ENCODE data around the gene COG8. TPM values are rescaled to one million over a fixed set of nuclear protein-coding genes. Genes with fewer than 3 reads are reported as not detected.

Gene COG8, protein sequence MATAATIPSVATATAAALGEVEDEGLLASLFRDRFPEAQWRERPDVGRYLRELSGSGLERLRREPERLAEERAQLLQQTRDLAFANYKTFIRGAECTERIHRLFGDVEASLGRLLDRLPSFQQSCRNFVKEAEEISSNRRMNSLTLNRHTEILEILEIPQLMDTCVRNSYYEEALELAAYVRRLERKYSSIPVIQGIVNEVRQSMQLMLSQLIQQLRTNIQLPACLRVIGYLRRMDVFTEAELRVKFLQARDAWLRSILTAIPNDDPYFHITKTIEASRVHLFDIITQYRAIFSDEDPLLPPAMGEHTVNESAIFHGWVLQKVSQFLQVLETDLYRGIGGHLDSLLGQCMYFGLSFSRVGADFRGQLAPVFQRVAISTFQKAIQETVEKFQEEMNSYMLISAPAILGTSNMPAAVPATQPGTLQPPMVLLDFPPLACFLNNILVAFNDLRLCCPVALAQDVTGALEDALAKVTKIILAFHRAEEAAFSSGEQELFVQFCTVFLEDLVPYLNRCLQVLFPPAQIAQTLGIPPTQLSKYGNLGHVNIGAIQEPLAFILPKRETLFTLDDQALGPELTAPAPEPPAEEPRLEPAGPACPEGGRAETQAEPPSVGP
- 19.0 to 28.0 TPM (median 27.3 TPM) in 5 replicates for total RNA-seq (2022; extraction: Qiagen RNA extraction)

DNA sequence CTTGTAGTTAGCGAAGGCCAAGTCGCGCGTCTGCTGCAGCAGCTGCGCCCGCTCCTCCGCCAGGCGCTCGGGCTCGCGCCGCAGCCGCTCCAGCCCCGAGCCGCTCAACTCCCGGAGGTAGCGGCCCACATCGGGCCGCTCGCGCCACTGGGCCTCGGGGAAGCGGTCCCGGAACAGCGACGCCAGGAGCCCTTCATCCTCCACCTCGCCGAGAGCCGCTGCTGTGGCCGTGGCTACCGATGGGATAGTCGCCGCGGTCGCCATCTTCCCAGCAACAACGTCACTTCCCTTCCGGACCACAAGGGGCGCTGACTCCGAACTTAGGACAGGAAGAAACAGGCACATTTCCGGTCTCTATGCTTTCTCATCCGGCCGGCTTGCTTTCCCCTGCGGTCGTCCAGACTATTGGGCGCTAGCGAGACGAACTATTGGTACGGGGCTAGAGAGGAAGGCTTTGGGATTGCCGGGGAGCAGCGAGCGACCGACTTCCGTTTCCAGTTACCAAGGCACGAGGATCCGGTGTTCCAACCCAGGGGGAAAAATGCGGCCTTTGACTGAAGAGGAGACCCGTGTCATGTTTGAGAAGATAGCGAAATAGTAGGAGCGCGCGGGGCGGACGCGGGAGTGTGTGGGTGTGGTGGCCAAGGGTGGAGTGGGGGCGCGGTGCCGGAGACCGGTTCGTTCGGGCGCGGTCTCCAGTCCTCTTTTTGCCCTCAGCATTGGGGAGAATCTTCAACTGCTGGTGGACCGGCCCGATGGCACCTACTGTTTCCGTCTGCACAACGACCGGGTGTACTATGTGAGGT, at the start of gene COG8, which contains the start of gene NIP7:
Gene COG8, minus strand, starts transcription at position 276 of the 806 bp plus-strand sequence. Its CDS starts 12 bp downstream, at position 264.
Gene NIP7, plus strand, starts transcription at position 484 of the 806 bp plus-strand sequence. Its CDS starts 58 bp downstream, at position 542.

DNA sequence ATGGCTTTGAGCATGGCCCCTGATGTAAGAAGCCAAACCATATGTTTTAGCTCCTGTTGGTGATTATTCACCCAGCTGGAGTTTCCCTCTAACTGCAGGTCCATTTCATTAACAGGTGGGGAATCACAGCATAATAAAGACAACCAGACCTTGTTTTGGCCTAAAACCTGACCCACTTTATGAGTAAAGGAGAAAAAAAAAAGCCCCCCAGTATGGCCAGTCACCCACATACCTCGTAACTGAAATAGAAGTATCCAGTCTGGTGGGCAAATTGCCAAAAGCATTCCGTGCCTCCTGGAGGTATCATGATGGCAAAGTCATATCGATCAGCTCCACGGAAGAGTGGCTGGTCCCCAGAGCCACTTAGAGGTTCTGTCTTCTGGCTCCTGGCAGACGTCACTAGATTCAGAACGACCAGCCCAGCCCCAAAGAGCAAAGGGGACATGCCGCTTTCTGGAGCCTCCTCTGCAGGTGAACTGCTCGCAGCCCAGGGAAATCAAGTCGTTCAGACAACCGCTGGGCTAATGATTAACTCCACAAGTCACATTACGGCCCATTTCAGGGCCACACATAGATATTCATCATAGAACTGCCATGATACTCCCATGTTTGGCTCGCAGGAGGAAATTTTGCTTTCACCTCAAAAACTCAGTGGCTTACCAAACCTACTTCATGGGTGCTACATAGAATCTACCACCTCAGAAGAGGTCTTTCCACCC, 12.1 kb upstream of the COG8 start, which contains the start of gene TMED6:
Gene TMED6, minus strand, starts transcription at position 478 of the 719 bp plus-strand sequence. Its CDS starts 33 bp downstream, at position 445.

DNA sequence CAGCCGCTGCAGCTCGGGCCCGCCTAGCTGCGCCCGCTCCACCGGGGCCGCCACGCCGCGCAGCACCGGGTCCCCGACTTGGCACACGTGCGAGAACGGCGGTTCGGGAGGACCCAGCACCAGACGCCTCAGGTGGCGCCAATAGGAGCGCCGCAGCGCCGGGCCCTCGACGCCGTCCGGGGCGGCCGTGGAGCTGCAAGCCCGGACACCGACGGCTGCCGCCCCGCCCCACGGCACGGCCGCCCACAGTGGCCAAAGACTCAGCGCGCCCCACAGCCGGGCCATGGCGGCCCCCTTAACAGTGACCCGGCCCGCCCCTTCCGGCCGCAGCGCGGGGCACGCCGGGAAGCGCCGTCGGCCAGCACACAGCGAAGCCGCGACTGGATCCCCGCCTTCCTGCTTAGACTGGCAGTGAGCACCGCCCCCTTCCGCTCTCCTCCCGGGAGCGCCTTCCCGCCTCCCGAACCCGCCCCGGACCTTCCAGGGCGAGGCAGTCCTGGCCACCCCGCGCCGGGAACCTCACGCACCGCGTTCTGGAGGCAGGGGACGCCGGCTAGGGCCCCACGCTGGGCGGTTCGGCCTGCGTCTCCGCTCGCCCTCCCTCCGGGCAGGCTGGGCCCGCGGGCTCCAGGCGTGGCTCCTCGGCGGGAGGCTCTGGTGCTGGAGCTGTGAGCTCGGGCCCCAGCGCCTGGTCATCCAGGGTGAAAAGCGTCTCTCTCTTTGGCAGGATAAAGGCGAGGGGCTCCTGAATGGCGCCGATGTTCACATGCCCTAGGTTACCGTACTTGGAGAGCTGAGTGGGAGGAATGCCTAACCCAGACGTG, 8.9 kb downstream of the COG8 start, which contains the start of gene PDF:
Gene PDF, minus strand, starts transcription at position 303 of the 824 bp plus-strand sequence. Its CDS starts 18 bp downstream, at position 285.

DNA sequence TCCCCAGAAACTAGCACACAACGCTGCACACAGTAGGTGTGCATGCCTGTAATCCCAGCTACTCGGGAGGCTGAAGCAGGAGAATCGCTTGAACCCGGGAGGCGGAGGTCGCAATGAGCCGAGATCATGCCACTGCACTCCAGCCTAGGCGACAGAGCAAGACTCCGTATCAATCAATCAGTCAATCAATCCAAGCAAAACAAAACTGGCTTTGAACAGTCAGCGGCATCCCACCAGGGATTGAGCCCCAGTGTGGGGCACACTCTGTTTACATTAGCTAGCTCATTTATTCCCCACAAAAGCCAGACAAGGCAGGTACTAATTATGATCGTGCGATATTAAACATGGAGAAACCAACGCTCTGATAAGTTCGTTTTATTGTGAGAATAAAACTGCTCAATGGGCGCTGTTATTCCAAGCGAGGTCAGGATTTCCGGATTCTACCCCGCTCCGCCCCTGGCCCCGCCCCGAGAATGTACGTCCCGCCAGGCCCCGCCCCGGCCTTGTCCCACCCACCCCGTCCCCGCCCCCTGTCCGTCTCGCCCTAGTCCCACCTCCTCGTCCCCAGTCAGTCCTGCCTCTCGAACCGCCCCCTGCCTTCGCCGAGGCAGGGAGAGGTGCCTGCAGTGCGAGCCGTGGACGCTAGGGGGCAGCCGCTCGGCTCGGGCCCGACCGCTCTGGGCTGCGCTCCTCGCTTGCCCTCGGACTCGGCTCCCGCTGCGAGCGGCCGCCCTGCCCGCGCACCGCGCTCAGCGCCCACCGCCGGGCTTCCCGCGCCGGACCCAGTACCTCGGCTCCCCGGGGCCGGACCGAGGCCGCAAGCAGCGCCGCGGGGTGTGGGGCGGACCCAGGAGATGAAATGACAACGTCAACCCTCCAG, 28.5 kb downstream of the COG8 start, which contains the start of gene VPS4A:
Gene VPS4A, plus strand, starts transcription at position 698 of the 880 bp plus-strand sequence. Its CDS starts 162 bp downstream, at position 860.

Other genes starting within 250 kb of the COG8 start
- 32.7 to 48.6 TPM (median 44.3 TPM) in 5 replicates for gene HAS3, start 233.9 kb downstream of the COG8 start, total RNA-seq (2022; extraction: Qiagen RNA extraction)
- 105 to 129 TPM (median 124 TPM) in 5 replicates for gene CHTF8, start 207.0 kb downstream of the COG8 start, total RNA-seq (2022; extraction: Qiagen RNA extraction)
- 77.6 to 85.0 TPM (median 83.4 TPM) in 5 replicates for gene UTP4, start 206.9 kb downstream of the COG8 start, total RNA-seq (2022; extraction: Qiagen RNA extraction)
- 6.3 to 11.1 TPM (median 9.3 TPM) in 5 replicates for gene SNTB2, start 152.4 kb downstream of the COG8 start, total RNA-seq (2022; extraction: Qiagen RNA extraction)
- gene VPS4A, start 28.2 kb downstream of the COG8 start, total RNA-seq (2022; extraction: Qiagen RNA extraction): 29.3 to 35.9 TPM (median 33.7 TPM) in 5 replicates
- gene PDF, start 9.0 kb downstream of the COG8 start, total RNA-seq (2022; extraction: Qiagen RNA extraction): 19.2 to 34.1 TPM (median 32.2 TPM) in 5 replicates
- gene NIP7, start 208 bp upstream of the COG8 start, total RNA-seq (2022; extraction: Qiagen RNA extraction): 56.2 to 68.7 TPM (median 57.0 TPM) in 5 replicates
- 0.08 TPM in 1 of 5 replicates, not detected in the others for gene TMED6, start 12.2 kb upstream of the COG8 start, total RNA-seq (2022; extraction: Qiagen RNA extraction)
- 21.0 to 25.4 TPM (median 23.2 TPM) in 5 replicates for gene TERF2, start 46.4 kb upstream of the COG8 start, total RNA-seq (2022; extraction: Qiagen RNA extraction)
- gene CYB5B, start 85.1 kb upstream of the COG8 start, total RNA-seq (2022; extraction: Qiagen RNA extraction): 207 to 236 TPM (median 216 TPM) in 5 replicates
- gene NFAT5, start 226.4 kb upstream of the COG8 start, total RNA-seq (2022; extraction: Qiagen RNA extraction): 3.4 to 9.5 TPM (median 7.7 TPM) in 5 replicates

Measured in A549 treated with dexamethasone at 1 μM for 4 hours (cell line).